GM12878 (cell line): Measurements from ENCODE around the gene ATP5F1B. TPM values are rescaled to one million over a fixed set of nuclear protein-coding genes. Genes with fewer than 3 reads are reported as not detected.

ENCODE experiments used
- CHD1 ChIP-seq: IDR thresholded peaks from 2 replicates; pipeline ENCODE4 v1.6.1; 2012; ENCODE audit warnings: low read depth, low read length, improper control_type of control experiment
- CHD2 ChIP-seq: IDR thresholded peaks from 2 replicates; pipeline ENCODE4 v1.6.1; 2011; ENCODE audit warnings: low read depth, low read length, improper control_type of control experiment, borderline replicate concordance
- EGR1 ChIP-seq, 2 experiments: IDR thresholded peaks; 1 replicate in 1 of 2; 2 replicates in 1 of 2; pipeline ENCODE4 v1.6.1; 2011 to 2012; ENCODE audit warnings: low read depth in 2 of 2, low read length in 2 of 2, borderline replicate concordance in 1 of 2, mild to moderate bottlenecking in 1 of 2, moderate library complexity in 1 of 2
- GATAD2B ChIP-seq: fragments of 450-650 bp; conservative IDR thresholded peaks from 2 replicates; pipeline ENCODE4 v1.6.1; 2017; ENCODE audit warnings: low read depth, mild to moderate bottlenecking, moderate library complexity
- MEF2B ChIP-seq: fragments of 450-650 bp; IDR thresholded peaks from 2 replicates; pipeline ENCODE4 v1.6.1; 2018; ENCODE audit warnings: mild to moderate bottlenecking, moderate library complexity; ENCODE audit not compliant: partially characterized antibody, poor library complexity, severe bottlenecking
- MXI1 ChIP-seq: fragments of 150-350 bp; IDR thresholded peaks from 2 replicates; pipeline ENCODE4 v1.6.1; 2011; ENCODE audit warnings: low read depth, mild to moderate bottlenecking, inconsistent platforms, low read length, improper control_type of control experiment
- PKNOX1 ChIP-seq: fragments of 450-650 bp; IDR thresholded peaks from 2 replicates; pipeline ENCODE4 v1.6.1; 2016; ENCODE audit warnings: mild to moderate bottlenecking
- RELB ChIP-seq: fragments of 450-650 bp; IDR thresholded peaks from 2 replicates; pipeline ENCODE4 v1.6.1; 2017; ENCODE audit warnings: low read depth, mild to moderate bottlenecking, moderate library complexity
- SUPT20H ChIP-seq: IDR thresholded peaks from 2 replicates; pipeline ENCODE4 v1.6.1; 2011; ENCODE audit warnings: low read depth, mild to moderate bottlenecking, low read length, moderate library complexity, borderline replicate concordance; ENCODE audit not compliant: control insufficient read depth
- TAF1 ChIP-seq: IDR thresholded peaks from 2 replicates; pipeline ENCODE4 v1.6.1; 2011; ENCODE audit warnings: mild to moderate bottlenecking, low read depth, low read length, borderline replicate concordance
- TCF12 ChIP-seq: IDR thresholded peaks from 2 replicates; pipeline ENCODE4 v1.6.1; 2011; ENCODE audit warnings: low read depth, mild to moderate bottlenecking, low read length
- WRNIP1 ChIP-seq: IDR thresholded peaks from 2 replicates; pipeline ENCODE4 v1.6.1; 2011; ENCODE audit warnings: low read depth, low read length, improper control_type of control experiment, borderline replicate concordance
- ZBTB40 ChIP-seq: fragments of 450-650 bp; IDR thresholded peaks from 2 replicates; pipeline ENCODE4 v1.6.1; 2016; ENCODE audit warnings: mild to moderate bottlenecking, moderate library complexity, borderline replicate concordance
- ZNF207 ChIP-seq: fragments of 450-650 bp; IDR thresholded peaks from 2 replicates; pipeline ENCODE4 v1.6.1; 2014; ENCODE audit warnings: antibody characterized with exemption, mild to moderate bottlenecking, borderline replicate concordance
- ZNF274 ChIP-seq: IDR thresholded peaks from one replicate; pipeline ENCODE4 v1.8.0; 2011; ENCODE audit not compliant: insufficient read length, insufficient read depth
- polyA plus RNA-seq, 11 experiments: library from polyadenylated mRNA; depleted of rRNA in 4 of 11; unstranded in 6 of 11; stranded (reverse) in 5 of 11; fragments of >200 nt; fragmentation: Nextera tagmentation in 4 of 11; fragmentation: Illumina TruSeq in 1 of 11; extraction: Ambion mirVana in 4 of 11; extraction: Trizol in 1 of 11; gene quantifications; 1 replicate in 1 of 11; 2 replicates in 10 of 11; pipeline versions ENCODE4 v1.2.1 to v1.2.3, GENCODE V29; 2011 to 2016; ENCODE audit warnings: inconsistent platforms in 2 of 11, missing spikeins in 2 of 11, low read depth in 1 of 11
- total RNA-seq, 4 experiments: library from RNA; depleted of rRNA in 3 of 4; stranded (reverse); fragments of >200 nt in 3 of 4; fragmentation: Illumina TruSeq in 1 of 4; extraction: Trizol in 1 of 4; gene quantifications; 2 replicates each; pipeline versions ENCODE4 v1.2.1 to v1.2.3, GENCODE V29; 2013 to 2021
- TF ChIP-seq, protein P1 (sequence below): fragments of 450-650 bp; IDR thresholded peaks from 2 replicates; pipeline ENCODE4 v1.6.1; 2017; ENCODE audit warnings: mild to moderate bottlenecking, low read depth, inconsistent platforms; ENCODE audit not compliant: poor library complexity, severe bottlenecking
- TF ChIP-seq, protein P2 (sequence below): fragments of 450-650 bp; IDR thresholded peaks from 2 replicates; pipeline ENCODE4 v1.6.1; 2016; ENCODE audit warnings: mild to moderate bottlenecking

ATP5F1B gene
- total and polyA plus RNA-seq, 10 of the 15 experiments (the other 5 are each of a cell fraction or from before 2014, with no cell fraction given): 671 to 1,908 (median 1,031) TPM

DNA sequence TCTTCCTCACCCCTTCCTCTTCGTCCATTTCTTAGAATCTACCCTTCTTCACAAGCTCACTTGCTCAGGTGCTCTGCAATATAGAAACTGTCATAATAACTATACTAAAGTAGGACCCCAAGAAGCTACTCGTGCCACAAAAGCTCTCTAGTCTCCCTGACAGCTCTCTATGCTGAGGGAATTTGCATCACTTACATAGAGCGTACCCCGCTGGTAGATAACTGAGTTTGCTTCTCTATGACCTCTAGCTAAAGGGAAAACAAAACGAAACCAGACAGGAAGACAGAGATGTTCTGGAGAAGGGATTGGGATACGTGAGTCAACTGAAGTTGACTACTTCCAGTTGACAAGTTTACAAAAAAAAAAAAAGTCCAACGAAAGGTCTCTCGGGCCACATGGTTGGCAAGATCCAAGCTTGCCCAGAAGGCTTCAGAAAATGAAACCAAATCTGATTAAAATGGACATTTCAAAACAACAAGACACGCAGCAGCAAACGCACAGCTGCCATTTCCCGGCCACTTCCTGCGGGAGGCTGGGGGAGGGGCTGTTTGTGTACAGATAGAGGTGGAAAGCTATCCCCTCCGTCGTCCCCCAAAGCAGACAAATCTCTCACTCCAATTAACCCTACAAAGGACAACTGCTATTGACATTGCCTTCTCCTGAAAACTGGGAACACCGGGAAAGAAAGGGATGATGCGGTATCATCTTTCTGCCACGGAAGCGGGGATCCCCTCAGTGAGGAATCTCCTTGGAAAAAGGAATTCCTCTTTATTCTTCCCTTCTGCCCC is 16.9 kb downstream of the ATP5F1B start (continued):
- TF ChIP-seq ZNF274 (no peak), ZNF207 (no peak), CHD1 (no peak), TCF12 (peak; percentile 86), MXI1 (peak; percentile 83; the same call in 1 of the 2 replicates), WRNIP1 (0 out of 2 replicates have a peak, but pooled peaks have one; percentile 18), PKNOX1 (0 out of 2 replicates have a peak, but pooled peaks have one; percentile 10), ZBTB40 (no peak), TAF1 (peak; percentile 42; the same call in 1 of the 2 replicates), EGR1 (IDR thresholded peaks at IDR 0.05; ENCODE audit: borderline replicate concordance in 1 of 2, low read depth in 2 of 2, low read length in 2 of 2) (no peak), RELB (peak; percentile 73), MEF2B (no peak), GATAD2B (0 out of 2 replicates have a peak, but pooled peaks have one; percentile 62), CHD2 (0 out of 2 replicates have a peak, but pooled peaks have one; percentile 43), SUPT20H (no peak)
- TF ChIP-seq, protein P1, sequence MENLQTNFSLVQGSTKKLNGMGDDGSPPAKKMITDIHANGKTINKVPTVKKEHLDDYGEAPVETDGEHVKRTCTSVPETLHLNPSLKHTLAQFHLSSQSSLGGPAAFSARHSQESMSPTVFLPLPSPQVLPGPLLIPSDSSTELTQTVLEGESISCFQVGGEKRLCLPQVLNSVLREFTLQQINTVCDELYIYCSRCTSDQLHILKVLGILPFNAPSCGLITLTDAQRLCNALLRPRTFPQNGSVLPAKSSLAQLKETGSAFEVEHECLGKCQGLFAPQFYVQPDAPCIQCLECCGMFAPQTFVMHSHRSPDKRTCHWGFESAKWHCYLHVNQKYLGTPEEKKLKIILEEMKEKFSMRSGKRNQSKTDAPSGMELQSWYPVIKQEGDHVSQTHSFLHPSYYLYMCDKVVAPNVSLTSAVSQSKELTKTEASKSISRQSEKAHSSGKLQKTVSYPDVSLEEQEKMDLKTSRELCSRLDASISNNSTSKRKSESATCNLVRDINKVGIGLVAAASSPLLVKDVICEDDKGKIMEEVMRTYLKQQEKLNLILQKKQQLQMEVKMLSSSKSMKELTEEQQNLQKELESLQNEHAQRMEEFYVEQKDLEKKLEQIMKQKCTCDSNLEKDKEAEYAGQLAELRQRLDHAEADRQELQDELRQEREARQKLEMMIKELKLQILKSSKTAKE: no peak
- TF ChIP-seq, protein P2, sequence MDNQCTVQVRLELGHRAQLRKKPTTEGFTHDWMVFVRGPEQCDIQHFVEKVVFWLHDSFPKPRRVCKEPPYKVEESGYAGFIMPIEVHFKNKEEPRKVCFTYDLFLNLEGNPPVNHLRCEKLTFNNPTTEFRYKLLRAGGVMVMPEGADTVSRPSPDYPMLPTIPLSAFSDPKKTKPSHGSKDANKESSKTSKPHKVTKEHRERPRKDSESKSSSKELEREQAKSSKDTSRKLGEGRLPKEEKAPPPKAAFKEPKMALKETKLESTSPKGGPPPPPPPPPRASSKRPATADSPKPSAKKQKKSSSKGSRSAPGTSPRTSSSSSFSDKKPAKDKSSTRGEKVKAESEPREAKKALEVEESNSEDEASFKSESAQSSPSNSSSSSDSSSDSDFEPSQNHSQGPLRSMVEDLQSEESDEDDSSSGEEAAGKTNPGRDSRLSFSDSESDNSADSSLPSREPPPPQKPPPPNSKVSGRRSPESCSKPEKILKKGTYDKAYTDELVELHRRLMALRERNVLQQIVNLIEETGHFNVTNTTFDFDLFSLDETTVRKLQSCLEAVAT: no peak
